ENCODE data around the gene AGER.
"Not testable (repeated sequence)": the region's sequence is repeated elsewhere in the genome, so short reads cannot be mapped to it uniquely, and the experiment has no call there.

Gene AGER

DNA sequence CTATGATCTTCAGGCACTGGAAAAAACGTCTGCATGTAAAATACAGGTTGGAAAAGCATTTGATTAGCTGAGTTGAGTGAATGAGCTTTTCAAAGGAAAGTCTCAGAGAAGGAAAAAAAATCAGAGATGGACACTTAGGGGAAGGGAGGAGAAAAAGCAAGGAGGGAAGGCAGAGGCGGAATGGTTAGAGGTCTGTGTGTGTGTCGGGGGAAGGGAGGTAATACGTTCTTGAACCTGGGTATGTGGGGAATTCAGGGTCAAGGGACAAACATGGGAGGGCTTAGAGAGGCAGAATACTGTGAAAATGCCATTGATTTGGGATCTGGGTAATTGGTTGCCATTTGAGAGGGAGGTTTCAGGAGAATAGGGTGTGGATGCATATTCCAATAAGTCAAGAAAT lies 37.4 kb downstream of the AGER start:
- no peak for DNase-seq

DNA sequence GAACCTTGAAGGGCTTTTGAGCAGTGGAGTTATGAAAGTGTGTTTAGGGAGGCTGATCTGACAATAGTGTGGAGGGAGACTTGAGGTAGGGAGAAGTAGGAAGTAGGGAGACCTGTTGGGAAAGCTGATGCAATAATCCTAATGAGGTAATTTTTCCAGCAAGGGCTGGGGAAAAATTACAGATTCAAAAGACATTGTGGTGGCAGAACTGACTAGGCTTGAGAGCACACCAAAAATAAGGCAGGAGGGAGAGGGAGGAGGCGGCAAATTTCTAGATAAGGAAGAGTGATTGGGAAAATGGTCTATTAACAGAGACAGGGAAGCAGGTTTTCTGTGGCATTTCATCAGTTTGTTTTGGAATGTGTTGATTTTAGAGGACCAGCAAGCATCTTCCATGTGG lies 37.8 kb downstream of the AGER start:
- DNase-seq = no peak

DNA sequence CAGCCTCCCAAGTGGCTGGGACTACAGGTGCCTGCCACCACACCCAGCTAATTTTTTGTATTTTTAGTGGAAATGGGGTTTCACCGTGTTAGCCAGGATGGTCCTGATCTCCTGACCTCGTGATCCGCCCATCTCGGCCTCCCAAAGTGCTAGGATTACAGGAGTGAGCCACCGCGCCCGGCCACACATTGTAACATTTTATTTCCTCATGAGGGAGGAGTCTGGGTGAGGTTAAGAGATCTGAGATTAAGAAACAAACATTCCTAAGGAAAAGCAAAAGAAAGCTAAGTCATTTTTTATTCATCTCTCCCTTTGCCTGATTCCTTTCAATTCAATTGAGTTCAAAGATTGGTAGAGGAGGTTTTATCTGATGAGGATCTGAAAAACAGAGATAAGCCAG lies 39.8 kb downstream of the AGER start:
- DNase-seq = not testable (repeated sequence)

DNA sequence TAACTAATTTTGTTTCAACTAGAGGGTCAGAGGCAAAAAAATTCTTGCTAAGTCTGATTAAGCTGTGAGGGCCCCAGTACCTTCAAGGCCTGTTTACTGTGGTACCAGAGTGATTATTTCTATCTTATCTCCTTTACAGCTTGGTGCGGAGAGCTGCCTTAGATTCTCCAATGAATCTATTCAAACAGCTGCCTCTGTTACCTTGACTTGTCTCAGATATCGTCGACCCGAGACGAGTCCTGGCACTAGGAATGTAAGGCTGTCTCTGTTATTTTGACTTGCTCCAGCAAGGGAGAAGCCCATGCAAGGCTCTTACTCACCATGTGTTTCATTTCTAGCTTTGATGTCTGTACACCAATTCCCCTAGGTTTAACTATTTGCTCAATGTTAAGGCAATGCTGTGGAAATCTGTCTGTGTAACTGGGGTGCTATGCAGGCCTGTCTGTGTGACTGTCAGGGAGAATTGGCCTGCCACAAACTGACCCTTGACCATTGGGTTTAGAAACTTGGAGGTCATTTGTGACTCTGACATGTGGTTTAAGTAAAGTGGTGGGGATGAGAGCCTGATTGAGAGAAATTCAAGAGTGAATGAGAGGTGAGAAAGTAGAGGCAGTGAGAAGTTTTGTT lies 43.5 kb downstream of the AGER start:
- DNase-seq = no peak

DNA sequence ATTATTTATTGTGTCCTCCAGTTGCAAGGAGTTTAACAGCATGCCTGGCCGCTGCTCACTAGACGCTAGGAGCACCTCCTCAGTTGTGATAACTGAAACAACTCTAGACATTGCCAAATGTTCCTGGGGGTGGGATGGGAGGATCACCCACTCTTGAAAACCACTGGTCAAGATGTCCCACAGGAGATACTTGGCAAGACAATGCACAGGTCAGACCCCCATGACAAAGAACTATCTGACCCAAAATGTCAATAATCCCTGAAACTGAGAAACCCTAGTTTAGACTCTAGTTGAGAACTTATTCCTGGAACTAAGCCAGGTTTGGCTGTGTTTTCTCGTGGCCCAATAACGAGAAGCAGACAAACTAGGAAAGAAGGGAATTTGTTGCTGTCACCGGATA lies 44.5 kb downstream of the AGER start:
- no peak for DNase-seq

DNA sequence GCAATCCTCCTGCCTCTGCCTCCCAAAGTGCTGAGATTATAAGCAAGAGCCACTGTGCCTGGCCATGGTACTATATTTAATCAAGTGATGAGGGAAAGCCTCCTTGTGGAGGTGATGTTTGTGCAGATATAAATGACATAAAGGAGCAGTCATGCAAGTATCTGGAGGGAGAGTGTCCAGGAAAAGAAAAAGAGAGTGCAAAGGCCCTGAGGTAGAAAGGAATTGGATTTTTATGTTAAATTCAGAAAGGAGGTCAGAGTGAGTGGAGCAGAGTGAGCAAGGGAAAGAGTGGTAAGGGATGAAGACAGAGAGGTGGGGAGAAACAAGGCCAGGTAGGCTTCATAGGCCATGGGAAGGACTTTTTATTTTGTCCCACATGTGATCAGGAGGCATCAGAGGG lies 46.6 kb downstream of the AGER start:
- no peak for DNase-seq

DNA sequence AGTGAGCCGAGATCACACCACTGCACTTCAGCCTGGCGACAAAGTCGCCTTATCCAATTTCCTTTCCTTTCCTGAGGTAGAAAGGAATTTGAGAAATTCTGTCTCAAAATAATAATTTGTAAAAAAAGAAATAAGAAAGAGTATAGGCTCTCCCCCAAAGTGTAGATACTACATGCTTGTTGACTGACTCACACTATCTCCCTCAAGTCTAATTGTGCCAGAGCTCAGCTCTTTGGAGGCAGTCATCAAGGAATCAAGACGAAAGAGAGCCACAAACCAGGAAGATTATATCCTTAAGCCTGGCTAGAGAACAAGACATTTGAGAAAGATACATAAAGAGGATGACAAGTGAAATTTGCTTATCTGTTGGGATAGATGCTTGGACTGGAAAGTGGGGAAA lies 50.3 kb downstream of the AGER start:
- DNase-seq = no peak

DNA sequence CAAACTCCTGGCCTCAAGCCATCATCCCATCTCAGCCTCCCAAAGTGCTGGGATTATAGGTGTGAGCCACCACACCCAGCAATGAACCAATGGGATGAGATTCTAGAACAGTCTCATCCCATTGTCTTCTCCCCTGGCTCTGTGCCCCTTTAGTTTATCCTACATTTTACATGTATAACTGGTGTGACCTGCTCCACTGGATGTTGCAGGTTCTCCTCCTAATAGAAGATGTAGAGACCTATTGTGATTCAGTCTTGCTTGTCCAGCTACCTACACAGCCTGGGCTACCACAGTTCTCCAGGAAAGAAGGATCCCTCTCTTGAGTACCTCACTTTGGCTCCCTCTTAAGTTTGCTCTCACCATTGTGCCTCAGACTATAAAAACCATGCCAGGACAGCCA lies 51.9 kb downstream of the AGER start:
- DNase-seq = no peak

DNA sequence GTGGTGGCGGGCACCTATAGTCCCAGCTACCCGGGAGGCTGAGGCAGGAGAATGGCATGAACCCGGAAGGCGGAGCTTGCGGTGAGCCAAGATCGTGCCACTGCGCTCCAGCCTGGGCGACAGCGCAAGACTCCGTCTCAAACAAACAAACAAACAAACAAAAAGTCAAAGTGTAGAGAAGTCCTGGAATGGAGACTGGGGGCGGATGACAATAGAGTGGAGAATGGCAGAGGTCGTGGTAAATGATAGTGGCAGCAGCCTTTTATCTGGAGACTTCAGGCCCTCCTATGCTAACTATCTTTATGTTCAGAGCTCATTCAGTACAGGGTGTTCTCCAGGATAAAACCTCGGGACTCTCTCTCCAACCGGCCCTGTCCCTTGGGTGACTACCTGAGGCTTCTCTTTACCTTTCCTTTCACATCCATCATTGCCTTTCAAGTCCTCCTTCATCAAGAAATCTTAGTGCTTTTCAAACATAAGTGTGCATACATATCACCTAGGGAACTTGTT lies 52.6 kb downstream of the AGER start:
- DNase-seq = no peak

Measured in NCI-H187 treated with DMSO at 0.1 percent for 48 hours (cell line).